CD4-positive, alpha-beta T cell treated with Interleukin-17A for 1 hour (primary cell): ENCODE measurements around the gene SLC22A12.

Experiments used
- DNase-seq: peaks from one replicate; pipeline ENCODE4 v3.0.0-alpha.2; 2020

SLC22A12 gene

GRCh38 chr11:64563966-64564365, 27.1 kb upstream of the SLC22A12 start:
- DNase-seq = no peak

- no peak for DNase-seq
These were observed 26.6 kb upstream of the SLC22A12 start for GRCh38 chr11:64564419-64564818.

GRCh38 chr11:64564947-64565889, 25.8 kb upstream of the SLC22A12 start:
- DNase-seq = no peak

- peak; percentile 42 for DNase-seq
These were observed 24.7 kb upstream of the SLC22A12 start for GRCh38 chr11:64566042-64566914.

- DNase-seq = no peak
These were observed 23.8 kb upstream of the SLC22A12 start for GRCh38 chr11:64566915-64567891.

GRCh38 chr11:64568041-64568571, 22.9 kb upstream of the SLC22A12 start:
- DNase-seq = no peak

- no peak for DNase-seq
These were observed 22.4 kb upstream of the SLC22A12 start for GRCh38 chr11:64568584-64569140.

- DNase-seq = no peak
These were observed 21.6 kb upstream of the SLC22A12 start for GRCh38 chr11:64569300-64569970.

GRCh38 chr11:64570341-64570740, 20.7 kb upstream of the SLC22A12 start:
- no peak for DNase-seq

GRCh38 chr11:64571050-64571409, 20.0 kb upstream of the SLC22A12 start:
- DNase-seq = no peak

- DNase-seq = no peak
These were observed 19.5 kb upstream of the SLC22A12 start for GRCh38 chr11:64571410-64572091.

- no peak for DNase-seq
These were observed 18.9 kb upstream of the SLC22A12 start for GRCh38 chr11:64572143-64572542.

- no peak for DNase-seq
These were observed 13.8 kb upstream of the SLC22A12 start for GRCh38 chr11:64577202-64577601.

GRCh38 chr11:64580412-64580811, 10.6 kb upstream of the SLC22A12 start:
- DNase-seq = no peak

GRCh38 chr11:64581057-64581523, 9.9 kb upstream of the SLC22A12 start:
- no peak for DNase-seq

GRCh38 chr11:64582885-64583284, 8.1 kb upstream of the SLC22A12 start:
- DNase-seq = no peak

- no peak for DNase-seq
These were observed 7.4 kb upstream of the SLC22A12 start for GRCh38 chr11:64583296-64584262.

- no peak for DNase-seq
These were observed 5.9 kb upstream of the SLC22A12 start for GRCh38 chr11:64585150-64585549.

- no peak for DNase-seq
These were observed 4.7 kb upstream of the SLC22A12 start for GRCh38 chr11:64586366-64586765.
